ENCODE results near the gene ANKRD33B.

DNA sequence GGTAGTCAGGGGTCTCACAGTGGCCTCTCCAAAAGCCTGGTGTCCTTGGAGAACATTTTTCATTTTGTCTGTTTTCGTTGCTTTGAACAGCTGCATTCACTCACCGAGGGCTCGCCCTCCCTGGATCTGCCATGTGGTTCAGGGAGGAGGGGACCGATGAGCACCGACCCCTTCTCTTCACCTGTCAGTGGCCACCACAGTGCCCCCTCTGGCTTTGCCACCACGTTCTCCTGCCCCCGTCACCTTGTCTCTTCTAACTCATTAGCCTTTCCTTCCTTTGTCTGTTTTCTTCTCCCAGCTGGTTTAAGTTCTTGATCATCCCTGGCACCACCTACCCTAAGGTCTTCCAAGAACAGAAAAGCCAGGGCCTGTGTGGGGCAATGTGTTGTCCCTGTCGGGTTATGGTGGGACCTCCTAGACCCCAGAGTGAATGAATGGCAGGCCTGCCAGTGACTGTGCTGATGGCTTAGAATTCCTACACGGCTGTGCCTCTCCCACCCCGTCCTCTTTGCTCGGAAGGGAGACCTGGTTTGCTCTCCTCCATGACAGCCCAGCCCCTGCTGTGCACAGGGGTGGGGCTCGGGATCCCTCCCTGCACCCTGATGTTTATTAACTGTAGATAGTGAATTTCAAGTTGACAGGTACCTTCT lies 90.0 kb downstream of the ANKRD33B start:
- TF ChIP-seq, protein P1, sequence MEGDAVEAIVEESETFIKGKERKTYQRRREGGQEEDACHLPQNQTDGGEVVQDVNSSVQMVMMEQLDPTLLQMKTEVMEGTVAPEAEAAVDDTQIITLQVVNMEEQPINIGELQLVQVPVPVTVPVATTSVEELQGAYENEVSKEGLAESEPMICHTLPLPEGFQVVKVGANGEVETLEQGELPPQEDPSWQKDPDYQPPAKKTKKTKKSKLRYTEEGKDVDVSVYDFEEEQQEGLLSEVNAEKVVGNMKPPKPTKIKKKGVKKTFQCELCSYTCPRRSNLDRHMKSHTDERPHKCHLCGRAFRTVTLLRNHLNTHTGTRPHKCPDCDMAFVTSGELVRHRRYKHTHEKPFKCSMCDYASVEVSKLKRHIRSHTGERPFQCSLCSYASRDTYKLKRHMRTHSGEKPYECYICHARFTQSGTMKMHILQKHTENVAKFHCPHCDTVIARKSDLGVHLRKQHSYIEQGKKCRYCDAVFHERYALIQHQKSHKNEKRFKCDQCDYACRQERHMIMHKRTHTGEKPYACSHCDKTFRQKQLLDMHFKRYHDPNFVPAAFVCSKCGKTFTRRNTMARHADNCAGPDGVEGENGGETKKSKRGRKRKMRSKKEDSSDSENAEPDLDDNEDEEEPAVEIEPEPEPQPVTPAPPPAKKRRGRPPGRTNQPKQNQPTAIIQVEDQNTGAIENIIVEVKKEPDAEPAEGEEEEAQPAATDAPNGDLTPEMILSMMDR (conservative IDR thresholded peaks at IDR 0.05; ENCODE audit: low read depth, low read length), result no peak
- TF ChIP-seq EZH2 (IDR thresholded peaks at IDR 0.05; ENCODE audit: borderline replicate concordance, low read depth, low read length, poor library complexity, severe bottlenecking), result no peak

All from A673 (cell line).